EL (cell line): Measurements from ENCODE around the gene DSCAML1.

Experiments
- DNase-seq: peaks from one replicate; pipeline ENCODE4 v3.0.0-alpha.2; 2016

Gene DSCAML1

DNA sequence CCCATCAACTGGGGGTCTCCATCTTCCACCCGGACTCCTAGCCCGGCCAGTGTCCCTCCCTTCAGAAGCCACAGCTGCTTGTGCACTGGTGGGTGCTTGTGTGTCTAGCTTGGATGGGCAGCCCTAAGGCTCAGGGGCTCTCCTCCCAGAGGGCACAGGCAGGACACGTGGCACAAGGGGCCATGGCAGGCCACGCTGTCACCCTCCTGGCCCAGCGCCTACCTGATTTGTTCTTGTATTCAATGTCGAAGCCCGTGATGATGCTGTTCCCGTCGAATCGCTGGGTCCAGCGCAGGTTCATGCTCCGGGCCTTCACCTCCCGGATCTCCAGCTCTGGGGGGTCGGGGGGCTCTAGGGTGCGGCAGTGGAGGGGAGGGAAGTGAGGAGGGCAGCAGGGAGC is 316.8 kb downstream of the DSCAML1 start:
- DNase-seq, result no peak

DNA sequence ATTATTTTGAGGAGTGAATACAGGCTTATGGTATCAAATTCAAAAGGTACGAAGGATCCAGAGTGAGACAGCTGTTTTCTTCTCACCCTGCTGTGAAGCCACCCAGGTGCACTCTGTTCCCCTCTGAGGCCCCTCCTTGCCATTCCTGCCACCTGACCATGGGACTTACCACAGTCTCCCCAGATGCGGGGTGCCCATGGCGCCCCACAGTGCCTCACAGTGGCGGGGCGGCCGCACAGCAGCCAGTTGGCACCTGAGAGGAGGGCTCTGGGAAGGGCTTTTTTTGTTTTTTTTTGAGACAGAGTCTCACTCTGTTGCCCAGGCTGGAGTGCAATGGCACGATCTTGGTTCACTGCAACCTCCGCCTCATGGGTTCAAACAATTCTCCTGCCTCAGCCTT is 317.6 kb downstream of the DSCAML1 start:
- DNase-seq, result no peak

DNA sequence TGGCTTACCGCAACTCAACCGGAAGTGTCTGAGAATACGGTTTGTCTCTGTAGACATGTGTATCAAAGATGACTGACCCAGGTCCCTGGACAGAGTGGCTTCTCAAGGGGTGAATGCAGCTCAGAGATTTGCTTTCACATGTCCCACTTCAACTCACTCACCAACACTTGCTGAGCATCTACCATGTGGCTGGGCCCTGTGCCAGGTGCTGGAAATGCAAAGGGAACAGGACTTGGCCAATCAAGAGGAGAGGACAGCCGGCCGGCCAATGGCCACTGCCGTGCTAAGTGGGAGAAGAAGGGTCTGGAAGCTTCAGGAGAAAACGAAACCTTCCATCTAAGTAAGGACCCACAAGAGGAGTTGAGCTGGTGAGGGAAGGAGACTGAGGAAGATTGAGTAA is 318.1 kb downstream of the DSCAML1 start:
- no peak for DNase-seq

DNA sequence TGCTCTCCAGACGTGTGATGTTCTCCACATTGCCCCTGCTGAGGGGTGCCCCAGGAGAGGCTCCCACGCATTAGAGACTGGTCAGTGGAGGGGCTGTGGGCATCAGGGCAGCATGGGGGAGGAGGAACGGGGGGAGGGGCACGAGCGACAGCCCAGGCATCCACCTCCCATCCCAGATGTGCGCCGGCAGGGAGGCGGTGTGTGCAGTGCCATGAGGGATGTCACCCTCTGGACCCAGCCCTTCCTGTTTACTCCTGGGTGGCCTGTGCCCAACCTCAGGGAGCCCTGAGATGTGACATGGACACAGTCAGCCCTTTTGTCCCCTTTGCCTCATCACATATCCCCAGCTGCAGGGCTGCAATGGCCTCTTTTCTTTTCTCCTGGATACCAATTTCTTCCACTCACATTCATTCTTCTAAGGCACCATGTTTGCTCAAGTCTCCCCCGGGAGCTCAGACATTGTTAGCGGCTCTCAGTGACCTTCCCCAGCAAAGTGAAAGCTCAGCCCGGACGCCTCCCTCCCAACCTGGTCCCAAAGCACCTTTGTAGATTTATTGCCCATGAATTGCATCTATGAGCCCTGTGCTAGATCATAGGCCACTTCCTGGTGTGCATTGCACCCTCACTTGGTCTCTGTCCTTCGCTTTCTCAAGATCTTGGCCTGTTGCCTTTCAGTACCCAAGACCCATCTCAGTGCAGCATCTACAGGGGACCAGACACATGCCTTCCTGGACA is 318.7 kb downstream of the DSCAML1 start:
- no peak for DNase-seq

DNA sequence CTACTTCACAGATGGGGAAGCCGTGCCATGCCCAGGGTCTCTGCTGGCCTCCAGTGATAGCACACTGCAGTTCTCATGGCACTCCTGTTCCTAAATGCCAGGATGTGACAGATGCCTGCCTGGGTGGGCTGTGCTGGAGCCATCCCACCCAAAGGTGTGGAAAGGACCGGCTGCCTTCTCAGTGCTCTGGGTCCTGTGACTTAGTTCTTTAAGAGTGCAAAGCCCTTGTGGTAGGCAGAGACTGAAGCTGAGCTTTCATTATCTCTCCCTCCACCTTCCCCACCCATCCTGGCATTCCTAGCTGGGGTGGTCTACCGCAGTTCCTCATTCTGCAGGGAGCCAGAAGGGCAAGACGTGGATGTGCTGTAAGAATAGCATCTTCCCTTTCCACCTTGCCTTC is 319.3 kb downstream of the DSCAML1 start:
- no peak for DNase-seq

DNA sequence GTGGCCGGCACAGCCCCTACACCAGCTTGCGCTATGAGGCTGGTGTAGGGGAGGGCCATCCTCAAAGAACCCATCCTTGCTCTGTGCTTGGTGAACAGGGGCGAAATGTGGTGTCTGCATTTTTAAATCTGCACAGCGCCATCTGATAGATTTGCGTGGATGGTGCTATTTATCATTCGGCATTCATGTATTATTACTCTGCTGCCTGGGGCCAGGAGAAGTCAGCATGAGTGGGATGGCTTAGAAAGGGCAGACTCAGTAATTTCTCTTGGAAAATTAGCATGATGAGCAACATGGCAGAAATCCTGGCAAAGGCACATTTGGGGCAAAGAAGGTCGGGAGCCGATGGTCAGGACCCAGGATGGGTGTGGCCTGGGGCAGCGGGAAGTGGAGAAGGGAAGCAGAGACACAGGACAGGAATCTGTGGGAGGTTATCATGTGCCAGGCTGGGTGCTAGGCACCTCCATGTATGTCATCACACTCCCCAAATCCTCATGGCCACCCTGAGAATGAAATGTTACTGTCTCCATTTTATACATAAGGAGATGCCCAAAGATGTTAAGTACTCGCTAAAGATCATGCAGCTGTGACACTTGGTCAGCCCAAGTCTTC is 320.4 kb downstream of the DSCAML1 start:
- no peak for DNase-seq

DNA sequence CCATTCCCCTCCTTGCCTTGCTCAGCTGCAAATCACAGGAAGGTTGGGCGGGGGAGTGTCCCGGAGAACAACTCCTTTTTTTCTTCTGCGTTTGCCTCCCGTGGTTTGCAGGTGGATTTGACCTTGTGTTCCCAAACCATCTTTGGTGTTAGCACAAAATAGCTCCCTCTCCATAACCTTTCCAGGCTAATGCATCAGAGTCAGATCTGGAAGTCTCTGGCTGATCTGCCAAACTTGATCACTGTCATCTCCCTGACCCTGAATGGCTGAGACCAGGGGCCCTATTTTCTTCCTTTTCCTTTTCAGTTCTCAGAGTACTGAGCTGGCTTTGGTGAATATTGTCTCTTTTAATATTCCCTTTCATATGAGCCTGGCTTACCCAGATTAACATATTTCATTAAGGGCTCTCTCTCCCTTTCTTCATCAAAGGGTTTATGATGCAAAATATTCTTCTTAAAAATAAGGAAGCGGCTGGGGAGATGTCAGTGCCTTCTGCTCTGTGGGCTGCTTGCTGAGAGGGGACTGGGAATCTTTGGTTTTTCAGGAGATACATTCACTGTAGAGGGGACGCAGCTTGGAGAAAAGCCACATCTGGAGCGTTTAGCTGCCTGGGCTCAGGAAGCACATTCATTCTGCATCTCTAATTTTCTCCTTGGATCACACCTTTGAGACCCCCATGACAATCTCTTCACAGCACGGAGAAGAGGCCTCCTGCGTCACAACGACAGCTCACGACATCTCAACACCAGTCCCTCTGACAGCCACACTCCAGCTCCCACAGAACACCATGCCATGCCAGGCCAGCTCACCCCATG is 321.1 kb downstream of the DSCAML1 start:
- no peak for DNase-seq

DNA sequence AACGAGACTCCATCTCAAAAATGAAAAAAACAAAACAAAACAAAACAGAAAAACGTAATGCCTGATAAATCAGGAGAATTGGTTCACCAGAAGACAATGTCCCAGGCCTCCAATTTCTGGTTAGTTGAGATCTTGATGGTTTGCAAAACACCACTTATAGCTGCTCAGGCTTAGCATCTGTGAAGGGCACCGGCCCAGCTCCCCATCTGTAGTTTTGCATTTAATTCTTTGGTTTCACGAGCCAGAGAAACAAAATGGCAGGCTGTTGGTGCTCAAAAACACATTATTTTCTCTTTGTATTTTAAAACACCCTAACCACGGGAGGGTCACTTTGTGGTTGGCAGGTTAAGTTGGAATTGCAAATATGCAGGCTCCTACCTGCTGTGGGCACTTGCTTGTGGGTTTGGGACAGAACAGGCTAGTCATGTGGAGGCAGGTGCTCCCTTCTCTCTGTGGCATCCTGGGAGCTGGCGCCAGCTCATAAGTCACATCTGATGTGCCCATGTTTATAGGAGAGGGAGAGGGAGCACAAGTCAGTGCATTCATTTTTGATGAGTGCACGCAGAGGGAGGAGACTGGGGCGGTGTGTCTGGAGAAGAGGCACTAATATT is 323.4 kb downstream of the DSCAML1 start:
- DNase-seq, result no peak

DNA sequence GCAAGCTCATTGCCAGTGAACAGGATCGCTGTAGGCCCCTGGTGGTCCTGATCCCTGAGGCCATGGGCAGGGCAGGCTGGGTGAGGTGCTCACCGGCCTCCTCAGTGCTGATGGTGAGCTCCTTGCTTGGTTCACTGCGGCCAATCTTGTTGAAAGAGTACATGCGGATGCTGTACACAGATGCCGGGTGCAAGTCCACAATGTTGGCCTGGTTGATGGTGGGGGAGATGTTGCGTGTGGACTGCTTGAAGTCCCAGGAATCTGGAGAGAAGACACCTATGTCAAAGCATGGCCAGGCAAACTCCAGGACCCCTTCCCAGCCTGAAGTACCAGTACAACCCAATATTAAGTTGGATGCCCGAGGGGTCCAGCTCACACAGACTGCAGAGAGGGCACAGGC is 325.2 kb downstream of the DSCAML1 start:
- no peak for DNase-seq

DNA sequence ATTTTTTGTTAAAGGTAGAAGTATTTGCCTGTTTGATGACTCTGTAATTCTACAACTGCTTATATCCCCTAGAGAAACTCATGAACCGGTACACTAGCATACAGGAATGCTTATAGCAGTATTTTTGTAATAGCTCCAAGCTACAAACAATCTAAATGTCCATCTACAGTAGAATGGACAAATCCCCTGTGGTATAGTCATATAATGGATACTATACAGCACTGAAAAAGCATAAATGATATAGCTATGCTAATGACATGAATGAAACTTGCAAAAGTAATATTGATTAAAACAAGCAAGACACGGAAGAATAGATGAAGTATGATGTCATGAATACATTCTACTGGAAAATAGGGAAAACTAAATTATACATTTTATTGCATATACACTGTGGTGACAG is 326.4 kb downstream of the DSCAML1 start:
- no peak for DNase-seq

DNA sequence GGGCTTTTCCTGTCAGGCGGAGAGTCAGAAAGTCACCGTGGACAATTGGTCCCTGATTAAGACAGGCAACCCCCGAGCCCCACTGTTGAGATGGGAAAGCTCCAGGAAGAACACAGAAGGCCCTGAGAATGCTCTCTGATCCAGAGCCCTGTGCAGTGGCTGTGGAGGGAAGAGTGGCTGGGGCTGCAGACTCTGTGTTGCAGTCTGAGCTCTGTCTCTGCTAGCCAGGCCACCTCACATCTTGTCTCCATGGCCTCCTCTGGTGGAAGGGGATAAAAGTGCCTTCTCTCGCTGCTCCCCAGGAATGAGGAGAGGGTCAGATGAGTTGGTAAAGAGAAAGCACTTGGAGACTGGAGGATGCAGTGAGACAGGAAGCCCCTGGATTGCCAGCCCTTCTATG is 328.1 kb downstream of the DSCAML1 start:
- no peak for DNase-seq

DNA sequence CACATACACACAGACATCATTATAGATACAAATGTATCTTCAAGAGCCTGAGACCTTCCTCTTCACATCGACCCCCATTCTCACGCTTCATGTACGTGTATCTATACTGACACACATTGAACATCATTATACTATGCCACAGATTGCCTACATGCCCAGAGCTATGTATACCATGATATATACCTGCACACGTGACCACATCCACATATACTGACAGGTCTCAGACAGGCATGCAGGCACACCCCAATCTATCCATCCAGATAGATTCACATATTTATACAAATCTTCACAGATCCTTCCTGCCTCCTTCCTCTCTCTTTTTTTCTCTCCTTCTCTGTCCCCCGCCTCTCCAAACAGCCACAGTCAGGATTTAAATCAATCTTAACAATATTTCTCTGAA is 329.2 kb downstream of the DSCAML1 start:
- no peak for DNase-seq

DNA sequence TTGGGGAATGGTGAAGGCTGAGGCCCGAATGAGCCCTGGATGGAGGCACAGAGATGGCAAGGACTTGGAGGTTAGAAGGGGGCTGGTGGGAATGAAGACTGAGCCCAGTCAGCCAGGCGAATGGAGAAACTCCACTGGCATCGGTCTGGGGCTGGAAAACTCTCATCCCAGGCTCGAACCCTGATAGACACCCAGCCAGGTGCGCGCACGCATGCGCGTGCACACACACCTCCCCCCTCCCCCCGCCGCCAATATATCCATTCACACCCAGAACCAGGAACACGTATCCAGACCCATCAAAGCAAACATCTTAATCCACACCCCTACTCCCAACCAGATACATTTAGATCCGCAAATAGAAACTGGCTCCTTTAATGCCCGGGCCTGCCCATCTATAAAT is 330.1 kb downstream of the DSCAML1 start:
- no peak for DNase-seq

DNA sequence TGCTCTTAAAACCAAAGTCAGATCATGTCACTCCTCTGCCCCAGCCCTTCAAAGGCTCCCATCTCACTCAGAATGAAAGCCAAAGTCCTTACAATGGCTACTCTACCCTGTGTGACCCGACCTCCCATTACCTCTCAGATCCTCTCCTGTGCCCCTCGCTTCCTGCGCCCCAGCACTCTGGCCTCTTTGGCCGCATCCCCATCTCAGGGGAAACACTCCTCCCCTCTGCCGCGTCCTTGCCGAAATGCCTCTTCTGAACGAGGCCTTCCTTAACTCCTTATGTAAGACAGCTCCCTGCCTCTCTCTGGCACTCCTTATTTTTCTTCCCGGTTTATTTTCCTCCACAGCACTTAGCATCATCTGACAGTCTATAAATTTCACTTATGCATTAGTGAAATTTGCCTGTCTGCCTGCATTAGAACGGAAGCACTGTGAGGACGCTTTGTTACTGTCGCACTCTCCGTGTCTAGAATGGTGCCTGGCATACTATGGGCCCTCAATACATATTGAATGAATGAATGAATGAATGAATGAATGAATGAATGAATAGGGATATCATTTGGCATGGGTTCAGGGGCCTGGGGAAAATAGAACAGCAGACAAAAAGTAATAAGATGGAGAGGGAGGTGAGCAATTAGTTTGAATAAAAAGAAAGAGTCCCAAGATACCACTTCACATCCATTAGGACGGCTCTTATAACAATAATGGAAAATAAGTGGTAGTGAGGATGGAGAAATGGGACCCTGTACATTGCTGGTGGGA is 331.6 kb downstream of the DSCAML1 start:
- no peak for DNase-seq

DNA sequence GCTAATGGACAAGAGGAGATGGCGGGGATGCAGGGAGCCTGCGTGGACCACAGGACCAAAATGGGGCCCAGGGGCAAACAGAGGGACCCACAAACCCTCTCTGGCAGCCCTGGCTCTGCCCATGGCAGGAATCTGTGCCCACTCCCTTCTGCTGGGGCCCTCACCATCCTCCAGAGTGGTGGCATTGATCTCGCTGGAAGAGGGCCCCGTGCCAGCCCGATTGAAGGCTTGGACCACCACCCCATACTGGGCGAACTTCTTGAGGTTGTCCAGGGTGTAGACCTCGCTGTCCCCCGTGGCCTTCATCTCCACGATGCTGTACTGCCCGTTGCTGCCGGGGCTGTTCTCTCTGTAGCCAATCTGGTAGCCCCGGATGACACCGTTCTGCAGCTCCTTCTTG is 332.2 kb downstream of the DSCAML1 start:
- DNase-seq, result no peak

DNA sequence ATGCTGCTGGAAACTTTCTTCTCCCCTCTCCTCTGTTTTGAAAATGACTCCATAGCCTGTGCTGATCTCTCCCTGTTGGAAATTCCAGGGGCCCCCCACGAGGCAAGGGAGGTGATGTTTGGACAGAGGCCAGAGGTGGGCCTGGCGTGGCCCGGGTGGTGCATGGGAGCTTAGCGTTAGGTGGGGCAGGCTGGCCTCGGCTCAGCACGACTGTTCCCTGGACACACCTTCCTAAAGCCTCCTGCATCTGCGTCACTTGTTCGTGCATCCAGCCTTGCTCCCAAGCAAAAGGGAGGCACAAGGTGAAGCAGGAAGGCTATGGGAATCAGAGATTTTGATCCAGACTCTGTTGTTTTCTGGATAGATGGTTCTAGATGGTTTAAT is 334.2 kb downstream of the DSCAML1 start:
- no peak for DNase-seq

DNA sequence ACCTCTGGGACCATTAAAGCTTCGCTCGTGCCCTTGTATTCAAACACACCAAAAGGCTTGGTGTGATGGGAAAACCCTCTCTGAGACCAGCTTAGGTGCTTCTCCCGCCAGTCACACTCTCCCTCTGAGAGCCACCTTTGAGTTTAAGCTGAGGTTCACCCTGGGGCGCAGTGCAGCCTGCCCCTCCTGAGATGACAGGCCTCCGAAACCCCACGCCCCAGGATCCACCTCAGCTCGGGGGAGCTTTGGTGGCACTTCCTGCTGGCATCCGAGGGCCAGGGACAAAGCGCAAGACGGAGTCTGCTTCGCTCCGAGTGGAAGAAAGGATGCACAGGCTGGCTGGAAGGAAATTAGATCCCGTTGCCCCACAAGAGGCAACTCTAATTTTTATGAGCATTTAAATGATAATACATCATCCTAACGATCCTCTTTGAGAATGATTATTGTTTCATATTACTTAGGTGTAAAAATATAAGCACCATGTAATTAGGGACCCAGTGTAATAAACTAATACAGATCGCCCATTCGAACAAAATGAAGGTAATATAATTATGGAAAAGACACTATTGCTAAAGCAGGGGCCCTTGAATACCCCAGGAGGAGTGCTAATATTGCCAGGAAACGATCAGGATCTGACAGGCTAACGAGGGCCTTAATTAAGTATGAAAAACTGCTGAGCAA is 334.7 kb downstream of the DSCAML1 start:
- no peak for DNase-seq

DNA sequence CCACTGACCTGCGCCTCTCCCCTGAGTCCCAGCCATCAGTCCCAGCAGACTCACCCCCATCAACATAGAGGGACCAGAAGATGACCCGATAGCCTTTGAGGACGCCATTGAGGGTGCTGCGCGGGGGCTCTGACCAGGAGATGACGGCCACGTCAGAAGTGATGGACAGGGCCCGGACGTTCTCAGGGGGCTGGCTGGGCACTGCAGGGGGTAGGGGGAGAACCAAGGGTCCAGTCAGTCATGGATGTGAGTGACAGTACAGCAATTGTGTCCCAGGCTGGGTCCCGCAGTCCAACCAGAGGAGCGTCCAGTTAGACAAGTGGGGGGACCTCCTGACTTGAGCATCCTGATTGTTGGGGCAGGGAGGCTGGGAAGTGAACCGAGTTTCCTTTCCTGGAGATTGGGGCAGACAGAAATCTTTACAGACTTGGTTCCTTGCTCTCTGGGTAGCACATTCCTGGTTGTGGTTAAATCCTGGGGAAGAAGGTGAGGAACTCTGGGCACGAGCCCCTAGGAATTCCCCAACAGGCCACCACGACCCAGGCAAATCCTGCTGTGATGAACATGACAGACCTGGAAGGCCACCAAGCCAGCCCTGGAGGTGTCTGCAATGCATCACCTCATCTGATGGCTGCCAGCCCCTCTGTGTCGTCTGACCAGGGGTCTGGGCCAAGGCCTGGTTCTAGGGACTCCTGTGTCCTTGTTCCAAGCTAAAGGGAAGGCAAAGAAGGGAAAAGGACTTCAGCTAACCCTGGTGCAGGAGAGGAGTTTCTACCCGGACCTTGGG is 335.4 kb downstream of the DSCAML1 start:
- no peak for DNase-seq

DNA sequence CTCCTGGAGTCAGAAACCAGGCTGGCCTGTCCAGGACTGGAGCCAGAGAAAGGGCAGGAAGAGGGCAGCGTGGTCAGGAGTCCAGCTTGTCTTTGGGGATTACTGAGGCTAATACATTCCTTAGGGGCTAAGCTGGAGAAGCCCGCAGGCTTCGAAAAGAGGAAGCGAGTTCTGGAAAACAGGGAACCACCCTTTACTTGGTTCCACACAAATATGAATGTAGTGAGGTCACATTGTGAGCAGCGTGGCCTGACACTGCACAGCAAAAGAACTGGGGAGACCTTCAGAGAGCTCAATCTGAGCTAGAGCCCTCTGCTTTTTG is 337.1 kb downstream of the DSCAML1 start:
- no peak for DNase-seq

DNA sequence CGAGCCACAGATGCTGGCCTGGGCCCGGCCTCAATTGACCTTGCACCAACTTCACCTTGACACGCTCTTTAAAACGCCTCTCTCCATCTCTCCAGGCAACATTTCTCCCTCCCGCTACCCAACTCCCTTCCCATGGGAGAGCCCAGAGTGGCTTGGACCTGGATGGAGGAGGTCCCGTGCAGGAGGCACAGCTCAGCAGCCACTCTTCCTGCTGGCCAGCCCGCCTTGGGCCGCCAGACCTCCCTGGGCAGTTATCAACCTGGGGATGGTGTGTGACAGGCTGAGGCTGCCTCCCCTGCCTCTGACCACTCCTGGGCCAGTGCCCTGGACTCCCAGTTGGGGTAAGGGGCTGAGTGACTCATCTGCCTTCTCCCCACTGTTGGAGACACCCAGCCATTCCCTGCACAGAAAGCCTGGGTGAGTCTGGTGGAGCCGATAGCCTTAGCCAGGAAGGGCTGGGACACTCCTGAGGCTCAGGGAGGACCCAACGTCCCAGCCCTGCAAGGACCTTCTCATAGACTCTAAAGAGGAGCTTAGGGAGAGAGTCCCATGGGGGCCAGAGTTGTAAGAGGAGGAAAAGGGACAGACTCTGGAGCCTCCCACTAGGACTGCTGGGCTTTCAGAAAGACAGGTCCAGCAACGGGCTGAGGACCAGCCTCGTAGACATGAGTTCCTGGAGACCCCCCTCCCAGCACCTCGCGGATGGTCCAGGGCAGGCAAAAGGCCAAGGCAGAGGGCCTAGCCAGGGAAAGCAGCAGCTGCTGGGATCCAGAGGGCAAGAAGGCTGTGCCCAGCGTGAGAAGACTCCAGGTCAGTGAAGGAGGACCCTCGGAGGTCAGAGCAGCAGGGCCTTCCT is 337.7 kb downstream of the DSCAML1 start:
- DNase-seq, result no peak
